HG03442 (cell line): ENCODE results near the gene KCNH2.

Experiments
- ATAC-seq: cut with Tn5 transposase; IDR thresholded peaks from one replicate; pipeline ENCODE4 v1.9.1; 2021; ENCODE audit warnings: mild to moderate bottlenecking, moderate library complexity; ENCODE audit not compliant: unreplicated experiment

The KCNH2 gene

DNA sequence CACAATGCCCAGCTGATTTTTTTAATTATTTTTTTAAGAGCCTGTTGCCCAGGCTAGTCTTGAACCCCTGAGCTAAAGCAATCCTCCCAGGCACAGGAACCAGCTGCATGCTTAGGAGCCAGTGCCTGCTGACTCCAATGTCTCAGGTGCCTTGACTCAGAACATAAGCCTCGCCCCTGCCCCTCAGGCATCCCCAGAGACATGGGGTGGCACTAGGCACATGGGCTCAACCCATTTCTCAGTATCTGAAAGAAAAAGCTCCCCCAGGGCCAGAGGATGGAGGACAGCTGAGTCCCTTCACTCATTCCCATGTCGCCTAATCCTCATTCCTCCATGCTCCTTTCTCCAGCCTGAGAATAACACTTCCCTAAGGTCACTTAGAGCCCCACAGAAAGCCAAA, 39.1 kb downstream of the KCNH2 start:
- ATAC-seq = no peak

DNA sequence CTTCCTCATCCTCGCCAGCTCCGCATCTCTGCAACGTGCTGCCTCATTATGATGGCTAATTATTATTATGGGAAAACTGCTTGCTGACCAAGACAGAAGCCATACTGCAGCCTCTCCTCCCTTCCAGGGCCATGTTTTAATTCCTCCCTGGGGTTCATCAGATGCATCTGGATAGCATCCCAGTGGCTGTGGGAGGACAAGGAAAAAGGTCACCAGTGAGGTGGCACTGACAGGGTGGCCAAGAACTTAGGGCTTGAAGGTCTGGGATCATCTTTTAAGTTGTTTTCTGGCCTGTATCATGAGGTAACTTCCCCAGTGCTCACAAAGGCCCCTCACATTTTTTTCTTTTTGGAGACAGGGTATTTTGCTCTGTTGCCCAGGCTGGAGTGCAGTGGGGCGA, 39.6 kb downstream of the KCNH2 start:
- ATAC-seq = no peak

DNA sequence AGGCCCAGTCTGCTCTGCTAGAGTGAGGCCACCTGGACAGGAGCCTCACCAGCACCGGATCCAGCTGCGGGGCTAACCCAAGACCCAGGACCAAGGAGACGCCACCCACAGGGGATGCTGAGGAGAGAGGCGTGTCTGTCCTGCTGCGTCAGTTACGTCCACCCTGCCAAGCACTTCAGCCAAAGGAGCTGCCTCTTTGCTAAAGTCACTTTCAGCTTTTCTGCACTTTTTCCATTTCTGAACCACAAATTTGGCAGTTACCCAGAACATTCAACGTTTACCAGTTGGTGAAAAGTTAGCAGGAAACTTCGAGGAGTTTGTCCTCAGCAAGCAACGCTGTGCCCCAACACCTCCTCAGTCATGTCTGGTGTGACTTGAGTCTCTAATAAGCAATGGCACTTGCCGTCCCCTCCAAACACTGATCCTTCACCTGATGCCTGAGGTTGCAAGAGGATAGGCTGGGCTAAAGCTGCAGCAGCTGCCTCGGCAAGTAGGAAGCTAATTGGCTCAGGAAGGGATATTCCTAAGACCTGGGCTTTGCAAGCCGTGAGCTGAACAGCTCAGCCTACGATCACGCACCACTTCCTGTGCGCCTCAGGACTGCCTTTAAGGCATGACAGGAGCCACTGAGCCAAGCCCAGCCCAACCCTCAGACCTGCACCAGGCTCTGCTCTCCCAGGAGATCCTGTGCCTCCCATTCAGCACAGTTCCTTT, 40.1 kb downstream of the KCNH2 start:
- ATAC-seq = no peak

DNA sequence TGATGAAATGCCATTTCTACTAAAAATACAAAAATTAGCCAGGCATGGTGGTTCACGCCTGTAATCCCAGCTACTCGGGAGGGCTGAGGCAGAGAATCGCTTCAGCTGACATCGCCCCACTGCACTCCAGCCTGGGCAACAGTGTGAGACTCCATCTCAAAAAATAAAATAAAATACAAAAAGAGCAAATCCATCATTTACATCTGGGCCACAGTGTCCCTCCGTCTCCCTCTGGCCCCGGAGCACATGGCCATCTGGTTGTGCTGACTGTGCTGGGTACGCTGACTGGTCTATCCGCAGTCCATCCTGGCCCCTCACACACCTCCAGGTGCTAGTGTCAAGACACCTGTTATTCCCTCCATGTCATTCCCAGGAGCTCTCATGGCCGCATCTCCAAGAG, 42.1 kb downstream of the KCNH2 start:
- ATAC-seq = no peak

DNA sequence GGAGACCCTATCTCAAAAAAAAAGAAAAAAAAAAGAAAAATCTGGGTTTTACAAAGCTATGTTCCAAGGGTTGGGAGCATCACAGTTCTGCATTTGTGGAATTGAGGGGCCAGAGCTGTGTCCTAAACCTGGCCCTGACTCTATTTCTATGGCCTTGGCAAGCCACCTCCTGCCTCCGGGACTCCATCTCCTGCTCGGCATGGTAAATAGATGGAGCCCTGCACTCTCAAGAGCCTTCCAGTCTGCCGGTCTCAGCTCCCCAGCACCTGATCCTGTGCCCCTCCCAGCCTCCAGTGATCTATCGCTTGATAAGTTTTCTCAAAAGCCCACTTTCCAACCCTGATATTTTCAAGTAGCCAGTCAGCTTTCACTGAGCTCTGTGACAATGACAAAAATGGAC, 43.0 kb downstream of the KCNH2 start:
- ATAC-seq = no peak

DNA sequence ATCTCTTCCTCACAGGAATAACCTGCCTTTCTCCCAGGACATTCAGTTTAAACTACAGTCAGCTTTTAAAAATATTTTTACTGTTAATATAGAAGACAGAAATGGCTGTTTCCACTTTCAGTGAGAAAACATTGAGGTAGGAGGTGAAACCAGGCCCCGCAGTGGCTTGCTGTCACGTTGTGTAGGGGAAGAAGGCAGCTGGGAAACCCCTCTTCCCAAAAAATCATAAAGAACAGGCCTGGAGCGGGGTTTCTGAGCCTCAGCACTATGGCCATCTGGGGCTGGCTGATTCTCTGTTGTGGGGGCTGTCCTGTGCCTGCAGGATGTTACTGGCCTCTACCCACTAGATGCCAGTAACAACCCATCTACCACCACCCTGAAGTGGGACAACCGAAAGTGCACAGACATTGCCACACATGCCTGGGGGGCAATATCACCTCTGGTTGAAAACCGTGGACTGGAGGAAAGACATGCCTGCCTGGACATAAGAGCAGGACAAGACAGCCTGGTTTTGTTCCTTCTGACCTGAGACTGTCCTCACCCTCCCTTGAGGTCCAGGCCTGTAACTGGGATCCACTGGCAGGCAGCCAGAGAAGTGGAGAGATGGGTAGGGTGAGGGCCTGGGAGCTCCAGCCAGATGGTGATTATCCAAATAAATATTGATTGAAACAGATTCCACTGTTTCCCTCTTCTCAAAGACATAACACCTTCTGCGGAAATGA, 43.9 kb downstream of the KCNH2 start:
- no peak for ATAC-seq

DNA sequence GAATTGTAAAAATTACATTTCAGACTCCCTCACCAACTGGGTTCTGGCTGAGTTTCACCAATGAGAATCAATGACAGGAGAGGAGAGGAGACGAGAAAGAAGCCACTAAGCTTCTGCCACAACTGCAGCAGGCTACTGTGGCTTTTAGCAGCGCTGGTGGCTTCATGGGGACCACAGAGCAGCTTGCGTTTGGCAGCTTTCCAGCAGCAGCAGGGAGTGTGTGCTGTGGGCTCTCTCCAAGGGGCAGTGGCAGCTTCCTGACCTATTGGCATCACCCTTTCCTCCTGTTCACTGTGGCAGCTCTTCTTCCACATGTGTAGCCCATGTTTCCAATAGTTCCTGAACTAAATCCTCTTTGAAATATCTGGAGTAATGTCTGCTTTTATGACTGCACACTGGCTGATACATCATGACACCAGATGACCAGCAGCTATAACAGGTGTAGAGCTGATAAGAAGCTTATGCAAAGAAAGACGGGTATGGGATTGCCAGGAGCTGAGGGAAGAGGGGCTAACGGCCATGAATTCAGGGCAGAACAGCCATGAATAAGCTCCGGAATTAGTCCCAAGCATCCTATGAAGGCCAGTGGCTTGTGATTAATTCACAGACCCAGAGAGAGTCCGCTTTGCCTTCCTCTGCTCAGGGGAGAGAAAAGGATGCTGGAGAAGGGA, 46.8 kb downstream of the KCNH2 start:
- ATAC-seq = no peak

DNA sequence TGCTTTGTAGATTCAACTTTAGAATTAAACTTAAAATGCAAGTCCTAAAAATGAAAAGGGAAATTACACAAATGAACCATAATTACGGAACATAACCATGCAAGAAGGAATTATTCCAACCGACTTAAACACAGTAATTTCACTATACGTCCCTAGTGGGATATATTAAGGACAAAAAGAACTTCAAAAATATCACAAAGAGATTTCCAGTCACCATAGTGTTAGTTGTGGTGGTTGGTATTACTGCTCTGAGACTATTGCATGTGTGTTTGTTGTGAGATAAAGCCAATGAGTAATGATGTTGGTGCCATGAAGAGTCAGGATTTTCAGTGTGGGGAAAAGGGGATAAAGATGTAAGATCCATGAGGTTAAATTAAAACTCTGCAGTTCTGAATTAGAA, 49.6 kb downstream of the KCNH2 start:
- ATAC-seq = no peak

DNA sequence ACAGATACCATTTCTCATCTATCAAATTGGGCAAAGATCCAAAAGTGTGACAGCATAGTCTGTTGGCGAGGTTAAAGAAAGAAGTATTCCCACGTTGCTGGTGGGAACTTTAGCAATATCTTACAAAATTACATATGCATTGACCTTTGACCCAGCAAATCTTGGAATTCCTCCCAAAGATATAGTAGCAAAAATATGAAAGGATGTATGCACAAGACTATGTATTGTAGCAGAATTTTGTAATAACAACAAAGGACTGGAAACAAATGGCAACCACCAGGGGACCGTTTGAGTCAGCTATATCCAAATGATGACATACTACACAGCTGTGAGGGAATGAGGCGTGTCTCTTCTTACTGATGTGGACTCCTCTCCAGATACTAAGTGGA, 50.2 kb downstream of the KCNH2 start:
- ATAC-seq = no peak

DNA sequence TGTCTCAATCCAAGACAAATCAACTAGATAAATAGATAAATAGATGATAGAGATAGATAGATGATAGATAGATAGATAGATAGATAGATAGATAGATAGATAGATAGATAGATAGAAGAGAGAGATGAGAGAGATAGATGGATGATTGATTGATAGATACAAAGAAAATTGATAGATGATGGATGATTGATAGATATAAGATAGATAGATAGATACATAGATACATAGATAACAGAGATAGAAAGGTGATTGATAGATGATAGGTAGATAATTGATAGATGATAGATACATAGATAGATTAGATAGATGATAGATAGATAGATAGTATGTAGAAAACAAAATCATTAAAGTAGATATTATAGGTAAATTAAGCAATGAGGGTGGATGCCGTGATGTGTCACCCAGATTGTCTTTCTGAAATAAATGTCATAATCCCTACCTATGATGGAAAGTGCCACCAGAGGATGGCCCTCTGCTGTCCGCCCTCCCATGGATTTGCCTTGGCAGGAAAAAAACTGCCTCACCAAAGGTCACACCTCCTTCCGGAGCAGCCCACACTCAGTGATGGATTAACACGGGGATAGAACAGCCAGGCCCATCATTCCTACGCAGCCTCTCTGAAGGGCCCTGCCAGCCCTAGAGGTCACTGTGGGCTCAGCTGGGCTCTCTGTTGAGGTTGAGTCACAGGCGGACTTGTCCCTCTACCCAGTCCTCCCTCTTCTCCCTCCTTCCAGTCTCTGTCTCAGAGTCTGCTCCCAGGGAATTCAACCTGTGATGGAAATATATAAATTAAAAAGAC, 50.8 kb downstream of the KCNH2 start:
- no peak for ATAC-seq

DNA sequence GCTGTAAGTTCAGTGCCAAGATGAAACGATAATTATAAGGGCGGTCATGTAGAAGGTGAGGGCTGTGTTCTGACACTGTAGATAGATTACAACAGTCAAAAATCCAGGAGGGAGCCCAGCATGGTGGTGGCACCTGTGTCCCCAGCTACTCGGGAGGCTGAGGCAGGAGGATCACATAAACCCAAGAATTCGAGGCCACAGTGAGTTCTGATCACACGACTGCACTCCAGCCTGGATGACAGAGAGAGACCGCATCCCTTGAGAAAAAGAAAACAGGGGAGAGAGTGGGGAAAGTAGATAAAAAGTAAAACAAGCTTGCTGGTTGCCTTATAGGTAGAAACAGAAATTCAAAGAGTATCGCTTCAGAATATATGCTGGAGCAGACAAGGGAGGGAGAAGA, 52.1 kb downstream of the KCNH2 start:
- ATAC-seq = no peak

DNA sequence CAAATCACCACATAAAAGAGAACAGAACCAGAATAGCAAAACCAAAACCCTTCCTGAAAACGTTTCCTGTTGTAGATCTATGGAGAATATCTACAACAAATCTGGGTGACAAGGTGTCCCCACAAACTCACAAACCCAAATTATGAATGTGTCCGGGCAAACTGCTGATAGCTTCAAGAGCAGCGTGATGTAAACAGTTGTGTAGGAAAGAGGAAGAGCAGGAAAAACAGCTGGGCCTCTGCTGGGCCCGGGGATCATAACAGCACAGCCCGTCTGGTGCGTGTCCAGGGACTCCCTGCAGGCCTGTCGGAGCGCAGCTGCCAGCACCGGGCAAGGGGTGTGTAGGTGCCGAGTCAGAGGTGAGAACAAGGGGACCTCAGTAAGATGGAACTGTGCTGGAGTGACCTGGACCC, 53.7 kb downstream of the KCNH2 start:
- no peak for ATAC-seq

DNA sequence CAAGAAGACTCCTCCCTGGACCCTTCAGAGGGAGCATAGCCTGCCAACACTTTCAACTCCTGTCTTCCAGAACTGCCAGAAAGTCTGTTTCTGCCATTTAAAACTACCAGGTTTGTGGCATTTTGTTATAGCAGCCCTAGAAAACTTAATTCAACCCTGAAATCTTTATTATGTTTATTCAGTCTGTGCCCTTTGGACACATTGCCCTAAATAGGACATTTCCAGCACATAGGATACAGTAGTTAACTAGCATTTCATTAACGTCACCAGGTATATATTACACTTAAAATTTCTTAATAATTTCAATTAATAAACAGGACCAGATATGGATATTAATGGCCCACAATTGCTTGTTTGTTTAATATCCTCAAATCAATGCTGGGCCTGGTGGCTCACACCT, 54.3 kb downstream of the KCNH2 start:
- no peak for ATAC-seq

DNA sequence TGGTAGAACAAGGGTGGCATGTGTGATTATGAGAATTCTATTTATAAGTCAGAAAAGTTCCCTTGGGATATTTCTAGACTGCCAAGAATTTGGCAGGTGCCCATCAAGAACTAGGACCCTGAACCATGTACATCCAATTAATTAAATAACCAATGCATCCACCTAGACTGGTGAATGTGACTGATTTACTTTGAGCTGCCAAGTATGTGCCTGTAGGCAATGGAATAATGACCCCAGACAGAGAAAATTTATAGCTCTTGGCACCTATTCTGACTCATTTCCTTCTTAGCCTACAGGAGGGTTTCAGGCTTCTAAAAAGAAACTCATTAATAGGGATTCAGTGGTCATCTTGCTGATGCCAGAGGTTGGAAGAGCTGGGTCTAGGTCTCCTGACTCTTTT, 54.9 kb downstream of the KCNH2 start:
- ATAC-seq = no peak

DNA sequence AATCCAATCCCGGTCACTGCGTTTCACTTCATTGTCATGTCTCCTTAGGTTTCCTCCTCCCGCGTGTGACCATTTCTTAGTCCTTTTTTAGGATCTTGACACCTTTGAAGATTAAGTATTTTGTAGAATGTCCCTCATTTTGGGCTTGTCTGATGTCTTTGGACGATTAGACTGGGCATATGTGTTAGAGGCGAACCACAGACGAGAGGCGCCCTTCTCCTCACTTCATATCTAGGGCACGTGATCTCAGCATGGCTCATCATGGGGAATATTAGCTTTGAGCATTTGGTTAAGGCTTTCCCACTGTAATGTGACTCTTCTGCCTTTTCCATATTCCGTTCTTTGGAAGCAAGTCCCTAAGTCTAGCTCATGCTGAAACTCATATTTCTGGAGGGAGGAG, 59.0 kb downstream of the KCNH2 start:
- ATAC-seq = no peak

DNA sequence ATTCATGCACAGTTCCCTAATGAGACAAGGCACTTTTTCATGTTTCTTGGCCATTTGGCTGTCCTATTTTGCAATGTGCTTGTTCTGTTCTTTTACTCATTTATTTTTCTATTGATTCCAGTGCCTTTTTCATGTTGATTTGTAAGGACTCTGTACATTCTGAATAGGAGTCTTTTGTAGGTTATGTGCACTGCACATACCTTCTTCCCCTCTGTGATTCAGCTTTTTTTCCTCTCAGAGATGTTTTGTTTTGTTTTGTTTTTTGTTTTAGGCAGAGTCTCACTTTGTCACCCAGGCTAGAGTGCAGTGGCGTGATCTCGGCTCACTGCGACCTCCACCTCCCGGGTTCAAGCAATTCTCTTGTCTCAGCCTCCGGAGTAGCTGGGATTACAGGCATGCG, 59.7 kb downstream of the KCNH2 start:
- no peak for ATAC-seq

DNA sequence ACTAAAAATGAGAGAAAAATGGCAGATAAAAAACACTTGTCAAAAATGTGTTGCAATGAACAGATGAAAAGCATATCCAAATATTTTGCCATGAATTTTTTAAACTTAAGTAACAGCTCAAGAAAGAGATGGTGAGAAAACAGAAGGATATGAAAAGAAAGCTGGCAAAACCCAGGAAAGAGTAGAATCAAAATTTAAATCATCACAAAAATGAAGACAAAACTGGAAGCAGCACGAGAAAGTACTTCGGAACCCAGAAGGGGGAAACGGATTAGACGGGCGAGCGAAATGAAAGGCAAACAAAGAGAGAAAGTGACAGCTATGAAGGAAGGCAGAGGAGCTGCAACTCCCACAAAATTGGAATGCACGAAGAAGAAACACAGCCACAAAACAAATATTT, 60.2 kb downstream of the KCNH2 start:
- ATAC-seq = no peak

DNA sequence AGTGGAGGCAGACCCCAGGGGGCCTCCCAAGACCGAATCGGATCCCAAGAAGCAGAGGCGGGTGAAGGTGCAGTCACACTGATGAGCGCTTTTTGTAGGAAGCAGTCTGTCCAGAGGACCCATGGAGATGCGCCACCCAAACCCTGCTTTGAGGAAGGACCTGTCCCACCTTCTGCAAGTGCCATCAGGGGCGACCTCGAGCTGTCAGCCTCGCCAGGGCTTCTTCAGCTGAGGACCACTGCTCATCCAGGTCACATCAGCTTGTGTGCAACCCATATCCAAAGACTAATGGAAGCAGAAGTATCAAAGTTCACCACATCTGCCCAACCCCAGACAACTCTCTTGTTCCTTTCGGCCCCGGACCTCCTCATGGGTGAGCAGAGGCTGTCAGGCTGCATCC, 61.5 kb downstream of the KCNH2 start:
- ATAC-seq = no peak

DNA sequence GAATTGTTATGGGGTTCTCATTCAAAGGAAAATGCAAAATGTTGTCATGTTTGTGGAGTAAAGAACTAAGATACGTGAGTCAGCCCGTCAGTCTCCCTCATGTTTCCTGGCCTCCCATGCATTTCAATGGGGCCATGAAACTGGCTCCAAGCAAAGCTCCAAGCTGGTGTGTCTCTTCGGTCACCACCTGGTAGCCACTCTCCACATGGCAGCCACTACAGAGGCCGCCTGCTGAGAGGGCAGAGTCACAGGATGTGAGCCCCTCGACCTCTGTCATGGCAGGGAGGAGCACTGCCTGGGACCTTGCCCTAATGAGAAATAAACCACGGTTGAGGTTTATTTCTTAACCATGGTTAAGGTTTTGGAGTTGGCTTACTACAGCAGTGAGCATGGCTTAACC, 63.2 kb downstream of the KCNH2 start:
- ATAC-seq = no peak

DNA sequence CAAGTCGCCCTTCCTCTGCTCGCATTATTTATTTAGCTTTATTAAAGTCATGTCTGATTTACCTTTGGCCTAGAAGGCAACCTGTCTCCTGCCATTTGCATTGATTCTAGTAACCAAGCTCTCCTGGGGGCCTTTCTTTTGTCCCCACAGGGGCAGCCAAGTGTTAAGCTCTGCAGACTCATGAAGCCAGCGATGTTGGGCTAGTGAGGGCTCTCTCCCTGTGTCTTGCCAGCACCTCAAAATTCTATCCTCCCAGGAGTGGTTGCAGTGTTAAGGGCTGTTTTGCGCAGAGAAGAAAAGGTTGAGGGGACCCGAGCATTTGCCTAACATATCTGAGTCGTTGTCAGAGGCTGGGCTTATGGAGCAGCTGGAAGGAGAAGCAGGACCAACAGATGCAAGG, 63.9 kb downstream of the KCNH2 start:
- ATAC-seq = no peak

DNA sequence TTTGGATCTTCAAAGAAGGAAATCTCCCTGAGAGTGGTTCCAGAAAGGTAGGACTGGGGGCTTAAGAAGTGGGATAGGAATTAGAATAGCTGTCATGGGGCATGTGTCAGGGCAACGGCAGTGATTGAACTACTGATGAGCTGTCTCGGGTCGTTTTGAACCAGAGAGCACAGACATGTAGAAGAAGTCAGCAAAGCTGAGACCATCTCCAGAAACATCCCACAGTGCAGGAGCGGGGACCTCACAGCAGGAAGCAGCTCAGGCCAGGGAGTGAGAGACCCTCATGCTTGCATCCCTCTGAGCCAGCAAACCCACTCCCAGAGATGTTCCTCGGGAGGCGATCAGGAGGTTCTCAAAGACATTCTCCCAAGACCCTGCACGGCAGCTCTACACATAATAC, 65.7 kb downstream of the KCNH2 start:
- ATAC-seq = no peak
